NCI-H1436 (cell line): ENCODE results near the gene AMOTL1.

Experiments used
- DNase-seq: peaks from one replicate; lab custom pipeline; 2025; lab: John Stamatoyannopoulos, UW

Gene AMOTL1

DNA sequence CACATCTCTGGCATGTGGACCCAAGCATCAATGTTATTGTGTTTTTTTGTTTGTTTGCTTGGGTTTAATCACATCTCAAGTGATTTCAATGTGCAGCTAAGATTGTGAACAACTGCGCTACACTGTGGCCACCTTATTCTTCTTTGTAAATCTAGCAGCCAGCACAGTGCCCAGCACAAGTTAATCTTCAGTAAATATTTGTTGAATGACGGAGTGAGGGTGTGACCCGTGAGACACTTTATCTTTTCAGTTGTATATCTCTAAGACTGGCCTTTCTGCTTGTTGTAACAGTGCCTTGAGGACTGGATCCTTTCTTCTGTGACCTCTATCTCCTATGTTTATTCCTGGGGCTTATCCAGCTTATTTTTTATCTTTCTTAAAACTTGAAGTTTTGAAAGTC lies 21.4 kb upstream of the AMOTL1 start:
- no peak for DNase-seq

DNA sequence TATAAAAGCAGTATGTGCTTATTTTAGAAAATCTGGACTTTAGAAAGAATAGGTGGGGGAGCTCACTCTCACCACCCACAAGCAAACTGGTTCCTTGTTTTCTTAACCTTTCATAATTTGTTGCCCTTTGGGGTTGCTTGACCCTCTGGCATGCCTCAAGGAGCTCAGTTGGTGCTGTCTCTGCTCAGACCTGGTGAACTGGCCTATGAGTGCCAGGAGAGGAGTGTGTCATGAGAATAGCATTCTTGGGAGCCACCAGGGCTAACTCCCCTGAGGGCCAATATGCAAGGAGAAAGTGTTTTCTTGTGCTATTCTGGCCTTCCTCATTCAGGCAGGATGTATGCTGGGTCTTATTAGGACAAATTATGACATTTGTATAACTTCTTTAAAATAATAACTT lies 21.0 kb upstream of the AMOTL1 start:
- no peak for DNase-seq

DNA sequence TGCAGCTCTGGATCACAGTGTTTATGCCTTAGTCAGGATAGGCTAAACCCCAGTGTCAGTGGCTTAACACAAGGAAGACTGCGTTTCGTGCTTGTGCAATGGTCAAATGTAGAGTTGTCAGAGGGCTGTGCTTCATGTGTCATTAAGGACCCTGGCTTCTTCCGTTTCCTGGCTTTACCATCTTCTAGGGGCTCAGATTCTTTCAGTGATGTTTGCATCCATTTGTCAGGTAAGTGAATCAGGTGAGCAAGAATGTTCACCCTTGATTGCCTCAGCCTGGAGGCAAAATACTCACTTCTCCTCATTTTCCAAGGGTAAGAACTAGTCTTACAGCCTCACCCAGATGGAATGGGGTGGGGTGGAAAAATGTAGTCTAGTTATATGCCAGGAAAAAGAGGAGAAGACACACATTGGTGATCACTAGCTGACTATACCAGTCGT lies 20.5 kb upstream of the AMOTL1 start:
- DNase-seq, result no peak

DNA sequence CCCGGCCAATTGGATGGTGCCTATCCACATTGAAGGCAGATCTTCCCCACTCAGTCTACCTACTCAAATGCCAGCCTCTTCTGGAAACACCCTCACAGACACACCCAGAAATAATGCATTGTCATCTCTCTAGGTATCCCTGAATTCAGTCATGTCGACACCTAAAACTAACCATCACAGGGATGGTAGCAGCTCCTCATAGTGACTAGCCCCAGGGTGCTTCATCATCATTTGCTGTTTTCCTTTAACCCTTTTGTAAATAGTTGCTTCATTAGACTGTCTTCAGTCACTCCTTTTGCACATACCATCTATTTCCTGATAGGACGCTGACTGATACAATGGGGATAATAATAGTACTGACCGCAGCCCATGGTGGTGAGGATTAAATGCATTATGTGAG lies 18.8 kb upstream of the AMOTL1 start:
- no peak for DNase-seq

DNA sequence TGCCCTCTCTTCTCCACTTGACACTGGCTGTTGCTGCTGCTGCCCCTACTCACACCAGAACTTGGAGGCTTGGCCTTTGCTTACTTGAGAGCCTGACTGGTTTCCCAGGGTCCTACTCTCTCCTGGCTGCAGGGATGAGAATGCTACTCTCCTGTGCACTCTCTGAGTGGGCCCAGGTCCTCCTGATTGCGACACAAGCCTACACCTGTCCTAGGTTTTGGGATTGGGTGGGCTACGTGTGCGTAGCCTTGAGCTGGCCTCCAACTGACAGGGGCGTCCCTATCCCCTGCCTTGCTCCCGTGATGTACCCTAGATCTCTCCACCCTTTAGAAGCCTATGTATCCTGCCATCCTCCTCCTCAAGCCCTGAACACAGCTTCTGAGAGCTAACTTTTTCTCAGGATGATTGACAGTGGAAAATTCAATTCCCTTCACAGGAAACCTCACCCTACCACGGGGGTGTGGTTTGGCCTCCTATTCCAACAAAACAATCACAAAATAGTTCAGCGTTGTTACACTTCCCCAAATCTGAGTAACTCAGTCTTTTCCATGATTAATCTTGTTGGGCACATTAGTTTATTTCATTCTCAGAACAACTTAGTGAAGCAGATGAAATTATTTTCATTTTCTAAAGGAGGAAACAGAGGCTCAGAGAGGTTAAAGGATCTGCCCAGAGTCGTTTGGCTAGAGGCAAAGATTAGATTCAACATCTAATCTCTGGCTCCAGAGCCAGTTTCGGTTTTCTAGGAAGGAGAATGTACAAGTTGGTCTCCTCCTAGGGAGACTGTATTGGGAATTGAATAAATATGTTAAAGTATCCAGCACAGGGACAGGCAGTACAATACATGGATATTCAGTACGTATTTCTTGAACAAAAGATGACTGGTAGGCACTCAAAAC lies 17.6 kb upstream of the AMOTL1 start:
- no peak for DNase-seq

DNA sequence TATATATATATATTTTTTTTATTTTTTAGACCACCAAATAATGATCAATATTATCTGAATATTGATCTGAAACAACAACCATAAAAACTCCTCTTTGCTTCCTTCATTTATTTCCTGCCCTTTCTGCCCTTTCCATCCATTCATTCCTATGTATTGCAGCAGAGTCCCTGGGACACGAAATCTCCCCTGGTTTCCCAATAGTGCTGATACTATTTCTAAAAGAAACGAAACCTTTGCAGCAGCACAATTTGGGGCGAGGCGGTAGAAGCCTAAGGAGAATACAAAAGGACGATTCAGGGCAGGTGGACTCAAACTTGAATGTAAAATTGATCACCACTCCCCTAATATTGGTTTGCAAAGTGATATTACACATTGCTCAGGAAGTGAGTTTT lies 16.9 kb upstream of the AMOTL1 start:
- DNase-seq, result no peak

DNA sequence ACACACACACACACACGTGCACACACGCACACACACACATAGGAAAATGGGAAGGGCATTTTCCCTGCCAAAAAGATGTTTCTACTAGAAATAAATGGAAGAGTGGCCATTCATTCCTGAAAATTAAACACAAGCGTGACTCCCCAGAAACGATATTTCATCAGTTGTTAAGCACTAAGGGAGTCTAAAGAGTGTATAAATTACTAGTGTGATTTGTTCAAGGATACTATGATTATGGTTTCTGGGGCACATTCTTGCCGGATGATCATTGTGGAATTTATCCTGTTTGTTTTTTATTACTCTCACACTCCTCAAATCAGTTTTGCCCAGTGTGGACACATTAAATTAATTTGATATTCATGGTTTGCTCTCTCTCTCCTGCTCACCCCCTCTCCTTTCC lies 16.4 kb upstream of the AMOTL1 start:
- DNase-seq, result no peak

DNA sequence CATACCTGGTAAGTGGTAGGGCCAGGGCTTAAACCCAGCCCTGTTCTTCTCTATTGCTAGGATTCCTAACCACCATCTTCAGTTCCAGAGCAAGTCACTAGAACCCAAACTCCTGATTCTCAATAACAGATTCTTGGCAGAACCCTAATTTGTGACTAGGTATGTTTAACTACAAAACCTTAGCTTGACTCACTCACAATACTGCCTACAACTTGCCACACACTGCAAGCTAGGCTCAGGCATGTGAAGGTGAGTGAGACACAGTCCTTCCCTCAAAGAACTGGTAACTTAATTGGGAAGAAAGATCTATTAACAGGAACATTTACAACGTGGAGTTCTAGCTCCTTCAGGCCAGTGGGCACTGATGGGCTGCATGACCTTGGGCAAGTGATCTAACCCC lies 14.5 kb upstream of the AMOTL1 start:
- DNase-seq, result no peak

DNA sequence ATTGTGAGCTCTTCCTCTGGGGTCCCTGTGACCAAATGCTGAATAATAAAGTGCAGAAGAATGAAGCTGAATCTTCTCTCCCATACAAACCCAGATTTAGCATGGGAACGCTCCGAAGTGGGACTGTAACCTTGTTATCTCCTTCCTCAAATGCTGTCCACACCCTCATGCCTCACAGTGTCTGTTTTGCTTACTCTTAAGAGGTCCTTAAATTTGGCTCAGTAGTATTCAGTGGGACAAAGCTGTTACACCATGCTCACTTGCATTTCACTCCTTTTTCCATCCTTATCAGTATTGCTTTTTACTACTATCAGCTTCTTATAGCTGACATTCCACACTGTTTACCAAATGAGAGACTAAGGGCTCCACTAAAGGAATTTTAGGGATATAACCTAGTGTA lies 13.8 kb upstream of the AMOTL1 start:
- no peak for DNase-seq

DNA sequence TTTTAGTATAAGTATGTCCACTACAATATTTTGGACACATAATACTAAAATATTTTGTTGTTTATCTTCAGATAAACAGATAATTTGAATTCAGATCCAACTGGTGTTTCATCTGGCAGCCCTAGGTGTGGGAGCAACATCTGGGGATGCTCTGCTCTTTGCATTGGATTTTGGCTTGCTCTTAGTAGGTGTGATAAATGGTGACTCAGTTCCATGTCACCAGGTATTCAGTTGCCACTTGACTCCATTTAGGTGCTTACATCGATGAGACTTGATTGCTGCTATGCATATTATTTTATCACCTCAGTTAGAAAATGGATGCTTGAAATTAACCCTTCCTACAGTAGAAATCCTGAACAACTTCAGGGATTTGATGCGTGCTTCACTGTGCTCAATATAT lies 13.3 kb upstream of the AMOTL1 start:
- no peak for DNase-seq

DNA sequence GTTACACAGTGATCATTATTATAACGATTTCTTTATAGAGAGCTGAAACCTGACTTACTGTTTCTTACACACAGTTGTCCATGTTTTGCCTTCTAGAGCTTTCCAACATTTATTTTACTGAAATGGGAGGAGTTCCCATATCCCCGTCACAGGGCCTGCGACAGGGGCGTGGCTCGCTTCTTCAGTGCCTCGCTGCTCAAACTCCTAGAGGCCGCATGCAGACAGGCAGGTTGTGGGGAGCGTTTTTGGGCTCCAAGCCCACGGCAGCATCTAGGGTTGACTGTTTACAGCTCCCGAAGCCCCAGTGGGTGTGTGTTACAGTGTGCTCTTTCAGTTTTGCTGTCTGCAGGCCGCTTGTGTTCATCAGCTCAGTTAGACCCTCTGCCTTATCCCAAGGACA lies 12.7 kb upstream of the AMOTL1 start:
- DNase-seq, result no peak

DNA sequence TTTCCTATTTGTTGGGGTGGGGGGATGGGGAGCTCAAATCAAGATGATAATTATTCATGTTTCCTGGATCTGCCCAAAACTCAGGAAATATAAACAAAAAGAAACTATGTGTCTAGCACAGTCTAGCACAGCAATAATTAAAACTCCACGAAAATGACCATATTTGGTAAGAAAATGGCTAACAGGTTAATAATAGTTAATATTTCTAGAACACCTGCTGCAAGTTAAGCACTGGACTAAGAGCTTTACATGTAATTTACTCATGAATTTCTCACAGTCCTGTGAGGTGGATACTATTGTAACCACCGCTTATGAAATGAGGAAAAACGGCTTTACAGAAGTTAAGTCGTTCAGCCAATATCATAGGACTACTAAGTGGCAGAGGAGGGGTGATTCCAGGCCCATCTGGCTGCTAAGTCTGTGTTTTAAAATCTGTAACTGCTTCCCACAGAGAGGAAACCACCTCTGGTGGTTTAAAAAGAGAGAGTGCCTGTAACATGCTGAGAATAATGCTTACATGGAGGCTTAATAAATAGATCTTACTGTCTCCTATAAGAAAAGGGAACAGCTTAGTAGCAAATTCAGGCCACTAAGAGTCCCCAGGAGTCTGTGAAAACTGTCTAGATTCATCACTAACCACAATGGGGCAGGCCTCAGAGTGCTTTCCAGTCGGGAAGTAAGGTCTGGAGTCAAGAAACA lies 11.0 kb upstream of the AMOTL1 start:
- DNase-seq, result no peak

DNA sequence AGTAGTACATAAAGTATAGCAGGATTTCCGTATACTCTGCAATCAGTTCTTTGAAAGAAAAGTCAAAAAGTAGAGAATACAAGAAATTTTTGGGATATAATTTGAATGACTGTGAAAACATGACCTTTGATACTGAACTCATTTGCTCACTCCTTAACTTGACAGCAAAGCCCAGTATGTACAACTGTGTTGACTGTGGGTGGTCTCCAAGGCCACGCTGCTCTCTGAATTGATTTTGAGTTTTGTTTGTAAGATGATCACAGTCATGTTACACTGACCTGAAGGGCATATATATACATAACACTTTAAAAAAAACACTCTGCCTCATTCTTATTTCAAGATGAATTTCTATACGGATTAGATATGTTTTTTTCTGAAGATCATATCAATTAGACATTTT lies 9.5 kb upstream of the AMOTL1 start:
- DNase-seq, result no peak

DNA sequence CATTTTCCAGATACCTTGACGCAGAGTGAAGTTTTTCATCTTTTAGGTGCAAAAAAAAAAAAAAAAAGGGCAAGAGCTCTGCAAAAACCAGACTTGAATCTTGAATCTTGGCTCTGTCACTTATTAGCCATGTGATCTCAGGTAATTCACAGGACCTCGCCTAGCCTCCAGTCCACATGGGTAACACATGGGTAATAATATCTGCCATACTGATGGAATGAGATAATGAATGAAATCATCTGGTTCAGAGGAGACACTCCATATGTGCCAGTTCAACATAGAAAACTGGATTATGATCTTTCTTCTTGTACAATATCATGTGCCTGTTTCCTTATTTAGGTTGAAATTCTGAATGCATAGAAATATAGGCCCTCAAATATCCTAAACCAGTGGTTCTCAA lies 8.6 kb upstream of the AMOTL1 start:
- DNase-seq, result no peak

DNA sequence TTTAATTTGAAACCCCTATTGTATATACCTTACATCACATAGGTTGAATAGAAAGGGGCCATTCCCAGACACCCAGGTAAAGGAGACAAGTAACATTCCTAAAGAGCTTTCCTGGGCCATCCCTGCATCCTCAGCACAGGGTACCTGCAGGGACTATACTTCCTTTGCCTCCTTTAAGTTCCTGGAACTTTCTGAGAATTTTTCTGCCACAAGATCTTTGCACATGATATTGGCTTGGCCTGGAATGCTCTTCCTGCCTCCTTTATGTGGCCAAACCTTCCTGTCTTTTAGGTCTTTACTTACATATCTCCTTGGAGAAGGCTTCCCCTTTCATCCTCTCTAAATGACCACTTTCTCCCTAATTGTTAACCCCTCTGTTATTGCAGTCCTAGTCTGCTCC lies 7.9 kb upstream of the AMOTL1 start:
- no peak for DNase-seq

DNA sequence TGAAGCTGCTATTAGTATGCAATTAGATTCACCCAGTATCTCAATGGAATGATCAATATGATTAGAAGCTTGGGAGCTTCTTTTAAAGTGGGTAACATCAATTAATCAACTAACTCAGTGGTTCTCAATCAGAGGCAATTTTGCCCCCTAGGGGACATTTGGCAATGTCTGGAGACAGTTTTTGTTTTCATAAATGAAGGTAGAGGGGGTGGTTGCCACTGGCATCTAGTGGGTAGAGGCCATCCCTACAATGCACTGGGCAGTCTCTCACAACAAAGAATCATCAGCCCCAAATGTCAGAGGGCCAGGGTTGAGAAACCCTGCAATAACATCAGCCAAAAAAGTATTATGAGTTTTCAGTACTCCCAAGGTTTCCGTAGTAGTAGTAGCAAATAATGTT lies 5.9 kb upstream of the AMOTL1 start:
- DNase-seq, result no peak

DNA sequence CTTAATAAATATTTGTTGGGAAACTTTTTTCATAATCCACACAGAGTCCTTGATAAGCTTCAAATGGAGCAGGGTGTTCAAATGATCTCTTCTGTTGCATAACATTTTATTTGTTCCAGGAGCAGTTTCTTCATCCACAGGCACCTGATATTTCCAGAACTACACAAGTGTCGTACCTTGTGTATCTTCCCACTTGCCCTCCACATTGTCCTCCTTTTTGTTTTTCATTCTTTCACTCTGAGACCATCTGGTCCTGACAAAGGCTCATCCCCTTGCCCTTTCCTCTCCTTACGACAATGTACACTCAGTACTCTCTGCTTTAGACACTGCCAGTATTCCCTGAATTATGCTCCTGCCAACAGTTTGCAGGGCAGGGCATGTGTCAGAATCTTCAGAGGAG lies 5.2 kb upstream of the AMOTL1 start:
- no peak for DNase-seq

DNA sequence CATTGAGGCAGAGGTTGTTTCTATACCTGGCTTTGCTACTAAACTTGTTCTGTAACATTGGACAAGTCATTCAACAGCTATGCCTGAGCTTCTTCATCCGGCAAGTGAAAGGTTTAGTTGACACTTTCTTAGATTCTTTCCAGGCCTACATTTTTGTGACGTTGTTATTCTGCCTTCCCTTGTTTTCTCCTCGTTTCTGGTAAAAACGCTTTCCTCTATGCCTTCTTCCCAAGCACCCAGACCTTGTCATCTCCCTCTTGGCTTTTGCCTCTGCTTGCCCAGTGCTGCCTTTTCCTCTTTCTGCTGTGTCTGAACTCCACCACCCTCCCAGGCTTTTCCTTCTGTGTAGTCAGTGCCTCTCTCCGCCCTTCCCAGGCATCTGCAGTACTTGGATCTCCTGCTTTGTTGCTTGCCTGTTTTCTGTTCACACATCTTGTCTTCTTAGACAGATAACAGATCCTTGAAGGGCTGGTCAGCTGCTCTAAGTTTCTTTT lies 1.4 kb upstream of the AMOTL1 start:
- DNase-seq, result no peak

DNA sequence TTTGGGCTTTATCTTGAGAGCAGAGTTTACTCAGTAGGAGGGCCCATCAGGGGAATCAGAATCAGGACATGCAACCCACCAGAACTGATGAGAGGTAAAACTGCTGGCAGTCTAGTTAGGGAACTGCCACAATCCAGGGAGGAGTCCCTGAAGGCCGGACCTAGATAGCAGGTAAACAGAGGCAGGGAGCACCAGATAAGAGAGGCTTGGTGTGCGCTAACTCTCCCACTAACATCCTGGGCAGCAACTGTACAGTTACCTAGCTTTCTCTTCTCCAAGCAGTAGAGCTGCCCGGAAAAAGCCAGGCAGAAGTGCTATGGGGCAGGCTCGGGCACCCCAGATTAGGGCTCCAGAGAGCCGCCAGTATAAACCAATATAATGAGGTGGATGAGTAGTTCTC lies 865 bp upstream of the AMOTL1 start:
- DNase-seq, result no peak

DNA sequence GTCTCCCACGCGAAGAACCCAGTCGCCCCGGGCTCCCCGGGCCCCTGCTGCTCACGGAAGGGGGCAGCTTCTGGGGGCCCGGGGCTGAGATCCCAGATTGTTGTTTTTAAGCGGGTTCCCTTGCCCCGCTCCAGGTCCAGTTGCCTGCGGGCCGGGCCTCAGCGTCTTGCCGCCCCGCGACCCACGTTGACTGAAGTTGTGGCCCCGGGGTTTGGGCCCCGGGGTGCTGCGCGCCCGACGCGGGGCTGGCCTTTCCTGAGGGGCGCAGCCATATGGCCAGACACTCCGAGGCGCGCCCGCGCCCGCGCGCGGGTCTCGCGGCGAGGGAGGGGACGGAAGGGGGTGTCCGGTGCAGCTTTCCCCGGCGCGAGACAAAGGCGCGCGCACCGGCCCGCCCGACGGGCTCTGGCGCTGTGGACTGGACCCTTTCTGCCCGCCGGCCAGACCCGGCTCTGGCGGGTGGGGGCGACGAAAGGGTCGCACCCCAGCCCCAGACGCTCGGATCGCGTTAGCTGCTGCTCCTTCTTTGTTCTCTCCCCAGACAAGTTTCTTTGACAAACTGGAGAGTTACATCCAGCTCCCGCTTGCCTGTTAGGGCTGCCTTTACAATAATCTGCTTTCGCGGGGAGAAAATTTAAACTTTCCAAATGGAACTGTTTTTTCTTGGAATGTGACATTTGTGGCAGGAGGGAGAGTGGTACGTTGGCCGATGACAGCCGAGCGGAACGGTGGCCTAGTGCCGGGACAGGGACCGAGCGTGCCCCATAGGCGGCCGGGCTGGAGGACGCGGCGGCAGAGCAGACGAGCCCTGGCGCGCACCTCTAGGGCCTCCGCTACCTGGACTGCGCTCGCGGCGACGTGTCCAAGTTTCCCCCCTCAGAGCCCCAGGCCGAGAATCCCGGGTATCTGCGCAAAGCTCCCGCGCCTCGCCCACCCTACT lies 716 bp downstream of the AMOTL1 start:
- no peak for DNase-seq

DNA sequence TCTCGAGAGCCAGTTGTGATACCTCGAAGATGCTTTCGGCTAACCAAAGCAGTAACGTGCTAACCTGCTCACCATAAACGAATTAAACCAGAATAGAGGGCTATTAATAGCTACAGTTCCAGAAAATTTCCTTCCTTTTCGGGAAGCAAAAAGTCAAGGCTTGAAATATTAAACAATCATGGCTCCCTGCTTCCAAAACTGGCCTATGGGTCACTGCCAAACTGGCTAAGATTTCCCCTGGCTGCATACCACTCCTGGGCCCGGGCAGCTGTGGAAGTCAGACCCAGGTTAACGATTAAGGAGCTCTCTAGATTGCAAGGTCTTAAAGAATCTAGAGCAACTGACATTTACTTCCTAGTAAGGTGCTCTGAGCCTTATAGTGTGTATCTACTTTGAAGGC lies 1.7 kb downstream of the AMOTL1 start:
- DNase-seq, result no peak

DNA sequence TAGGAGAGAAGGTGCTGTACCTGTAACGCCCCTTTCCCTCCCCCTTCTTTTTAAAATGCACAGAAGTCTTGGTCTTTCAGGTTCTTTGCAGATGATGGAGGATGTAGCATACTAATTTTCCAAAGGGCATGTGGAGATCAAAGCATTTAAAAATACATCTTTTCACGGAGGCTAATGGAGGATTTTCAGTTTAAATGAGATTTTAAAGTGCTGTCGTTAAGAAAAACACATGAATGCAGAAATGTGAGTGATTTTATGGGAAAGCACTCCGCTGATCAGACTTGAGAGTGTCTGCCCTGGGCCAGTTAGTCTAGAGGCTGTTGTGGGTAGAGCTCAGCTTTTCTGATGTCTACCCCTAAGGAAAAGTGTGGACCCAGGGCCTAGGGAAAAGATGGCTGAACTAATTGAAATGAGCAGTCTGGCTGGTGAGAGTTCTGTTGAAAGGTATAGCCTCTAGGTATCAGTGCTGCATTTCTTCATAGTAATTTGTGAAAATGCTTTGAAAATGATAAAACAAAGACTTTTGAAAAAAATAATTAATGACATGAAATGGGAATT lies 2.5 kb downstream of the AMOTL1 start:
- DNase-seq, result no peak
